HEK293T (cell line): Measurements from ENCODE around the gene PITPNC1.

Experiments
- CTCF ChIA-PET: fragments of 350-600 bp; formaldehyde crosslinking; extraction: SDS; loops from one replicate; lab custom pipeline; 2021; ENCODE audit warnings: antibody characterized with exemption, inconsistent platforms; lab: Yijun Ruan, JAX
- POLR2A ChIA-PET: fragments of 350-600 bp; formaldehyde crosslinking; extraction: SDS; loops from one replicate; lab custom pipeline; 2020; ENCODE audit warnings: antibody characterized with exemption, inconsistent platforms; lab: Yijun Ruan, JAX
- DNase-seq: peaks from one replicate; pipeline ENCODE4 v3.0.0; 2012; ENCODE audit warnings: mixed read lengths; ENCODE audit errors: extremely low spot score
- ARNT ChIP-seq: fragments of 450-650 bp; IDR thresholded peaks from 2 replicates; pipeline ENCODE4 v1.6.1; 2017; ENCODE audit warnings: mild to moderate bottlenecking
- BHLHE40 ChIP-seq: fragments of 450-650 bp; IDR thresholded peaks from 2 replicates; pipeline ENCODE4 v1.6.1; 2016; ENCODE audit warnings: mild to moderate bottlenecking, moderate library complexity, borderline replicate concordance
- CTBP1 ChIP-seq: fragments of 450-650 bp; IDR thresholded peaks from 2 replicates; pipeline ENCODE4 v1.6.1; 2016; ENCODE audit warnings: borderline replicate concordance
- ELF4 ChIP-seq: fragments of 450-650 bp; IDR thresholded peaks from 2 replicates; pipeline ENCODE4 v1.6.1; 2017; ENCODE audit warnings: antibody characterized with exemption
- FOXA1 ChIP-seq: fragments of 450-650 bp; IDR thresholded peaks from 2 replicates; pipeline ENCODE4 v1.6.1; 2016; ENCODE audit warnings: mild to moderate bottlenecking
- FOXK2 ChIP-seq: fragments of 450-650 bp; IDR thresholded peaks from 2 replicates; pipeline ENCODE4 v1.6.1; 2016; ENCODE audit warnings: mild to moderate bottlenecking
- FOXM1 ChIP-seq: fragments of 450-650 bp; IDR thresholded peaks from 2 replicates; pipeline ENCODE4 v1.6.1; 2017; ENCODE audit warnings: mild to moderate bottlenecking, borderline replicate concordance
- HDGF ChIP-seq: fragments of 450-650 bp; IDR thresholded peaks from 2 replicates; pipeline ENCODE4 v1.6.1; 2017; ENCODE audit warnings: antibody characterized with exemption, borderline replicate concordance
- L3MBTL2 ChIP-seq: fragments of 450-650 bp; conservative IDR thresholded peaks from 2 replicates; pipeline ENCODE4 v1.6.1; 2016; ENCODE audit warnings: mild to moderate bottlenecking
- LEF1 ChIP-seq: fragments of 450-650 bp; IDR thresholded peaks from 2 replicates; pipeline ENCODE4 v1.6.1; 2017; ENCODE audit warnings: mild to moderate bottlenecking, borderline replicate concordance
- NFRKB ChIP-seq: fragments of 450-650 bp; IDR thresholded peaks from 2 replicates; pipeline ENCODE4 v1.6.1; 2016; ENCODE audit warnings: mild to moderate bottlenecking, moderate library complexity
- SP1 ChIP-seq: fragments of 450-650 bp; IDR thresholded peaks from 2 replicates; pipeline ENCODE4 v1.6.1; 2017
- SUZ12 ChIP-seq: fragments of 450-650 bp; IDR thresholded peaks from 2 replicates; pipeline ENCODE4 v1.6.1; 2016; ENCODE audit warnings: mild to moderate bottlenecking
- TARDBP ChIP-seq: fragments of 450-650 bp; IDR thresholded peaks from 2 replicates; pipeline ENCODE4 v1.6.1; 2016
- ZNF384 ChIP-seq: fragments of 450-650 bp; IDR thresholded peaks from 2 replicates; pipeline ENCODE4 v1.6.1; 2016
- TF ChIP-seq, protein P1 (sequence below): fragments of 450-650 bp; IDR thresholded peaks from 2 replicates; pipeline ENCODE4 v1.6.1; 2016

PITPNC1 gene

DNA sequence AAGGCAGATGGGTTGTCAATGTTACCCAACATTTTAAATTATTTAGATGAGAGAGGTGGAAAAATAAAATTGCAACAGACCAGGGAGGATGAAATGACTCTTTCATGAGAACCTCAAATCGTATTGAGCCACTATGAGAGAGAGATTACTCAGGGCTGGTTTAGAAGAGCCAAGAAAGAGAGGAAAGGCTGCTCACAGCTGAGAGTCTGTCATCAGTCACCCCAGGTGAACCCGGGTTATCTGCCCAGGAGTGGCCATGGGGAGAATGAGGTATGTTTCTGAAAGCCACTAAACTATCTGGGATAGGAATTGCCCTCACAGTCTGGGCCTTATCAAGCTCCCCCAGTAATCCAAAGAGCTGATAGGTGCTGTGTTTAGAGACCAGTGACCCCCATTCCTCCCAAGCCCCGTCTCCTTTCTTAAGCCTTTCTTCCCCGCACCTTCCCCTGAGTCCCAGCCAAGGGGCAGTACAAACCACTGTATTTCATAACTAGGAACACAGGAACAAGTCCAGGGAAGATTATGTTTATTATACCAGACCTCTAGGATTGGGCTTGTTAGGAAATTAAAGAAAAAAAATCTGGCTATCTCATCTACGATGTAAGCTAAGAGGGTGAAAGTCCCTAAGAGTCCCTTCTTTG lies 181.8 kb downstream of the PITPNC1 start:
- DNase-seq: no peak
- TF ChIP-seq SUZ12 (no peak), NFRKB (no peak), L3MBTL2 (no peak), FOXK2 (no peak), CTBP1 (no peak), SP1 (no peak), ELF4 (no peak)
- TF ChIP-seq, protein P1, sequence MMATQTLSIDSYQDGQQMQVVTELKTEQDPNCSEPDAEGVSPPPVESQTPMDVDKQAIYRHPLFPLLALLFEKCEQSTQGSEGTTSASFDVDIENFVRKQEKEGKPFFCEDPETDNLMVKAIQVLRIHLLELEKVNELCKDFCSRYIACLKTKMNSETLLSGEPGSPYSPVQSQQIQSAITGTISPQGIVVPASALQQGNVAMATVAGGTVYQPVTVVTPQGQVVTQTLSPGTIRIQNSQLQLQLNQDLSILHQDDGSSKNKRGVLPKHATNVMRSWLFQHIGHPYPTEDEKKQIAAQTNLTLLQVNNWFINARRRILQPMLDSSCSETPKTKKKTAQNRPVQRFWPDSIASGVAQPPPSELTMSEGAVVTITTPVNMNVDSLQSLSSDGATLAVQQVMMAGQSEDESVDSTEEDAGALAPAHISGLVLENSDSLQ: no peak
- ChIA-PET CTCF (interaction anchor here (0.7 to 1.0 kb wide), 2 partner anchors 11 to 32 kb away, joined by 3 read pairs; no protein-coding TSS in a partner anchor), POLR2A (interaction anchor here (1.4 kb wide), 1 partner anchor 180 kb away, joined by 5 read pairs; no protein-coding TSS in a partner anchor)

DNA sequence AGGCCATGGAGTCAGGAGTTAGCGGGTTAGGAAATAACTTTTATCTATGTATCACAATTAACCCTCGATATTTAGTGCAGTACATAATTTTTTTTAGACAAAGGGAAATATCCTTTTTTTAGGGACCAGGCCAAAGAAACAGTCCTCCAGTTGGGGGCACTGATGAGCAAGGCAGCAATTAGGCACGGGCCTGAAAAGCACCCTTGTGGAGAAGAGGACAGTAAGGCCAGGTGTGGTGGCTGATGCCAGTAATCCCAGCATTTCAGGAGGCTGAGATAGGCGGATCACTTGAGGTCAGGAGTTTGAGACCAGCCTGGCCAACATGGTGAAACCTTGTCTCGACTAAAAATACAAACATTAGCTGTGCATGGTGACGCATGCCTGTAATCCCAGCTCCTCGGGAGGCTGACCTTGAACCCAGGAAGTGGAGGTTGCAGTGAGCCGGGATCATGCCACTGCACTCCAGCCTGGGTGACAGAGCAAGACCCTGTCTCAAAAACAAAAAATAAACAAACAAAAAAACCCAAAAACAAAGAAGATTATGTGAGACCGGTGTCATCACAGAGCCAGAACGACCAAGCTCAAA lies 182.4 kb downstream of the PITPNC1 start:
- TF ChIP-seq ELF4: no peak
- no peak for TF ChIP-seq ARNT
- TF ChIP-seq L3MBTL2: no peak
- TF ChIP-seq FOXM1: no peak
- TF ChIP-seq SUZ12: no peak
- CTCF ChIA-PET: interaction anchor here (0.7 to 1.0 kb wide), 3 partner anchors 11 to 46 kb away, joined by 3 read pairs; no protein-coding TSS in a partner anchor
- no peak for DNase-seq
- POLR2A ChIA-PET: interaction anchor here (1.4 kb wide), 1 partner anchor 181 kb away, joined by 5 read pairs; no protein-coding TSS in a partner anchor

GRCh38 chr17:67562005-67562404 lies 184.9 kb downstream of the PITPNC1 start:
- POLR2A ChIA-PET: no interaction called here
- CTCF ChIA-PET: no interaction called here
- TF ChIP-seq ARNT (no peak), CTBP1 (no peak), SP1 (no peak), SUZ12 (no peak), ZNF384 (no peak), BHLHE40 (no peak), FOXM1 (no peak)
- TF ChIP-seq, protein P1: no peak
- DNase-seq: no peak

- CTCF ChIA-PET: no interaction called here
- no peak for DNase-seq
- POLR2A ChIA-PET: no interaction called here
Measured at GRCh38 chr17:67563692-67564228, 186.7 kb downstream of the PITPNC1 start.

GRCh38 chr17:67565068-67565467 lies 188.0 kb downstream of the PITPNC1 start:
- ChIA-PET POLR2A (no interaction called here), CTCF (no interaction called here)
- TF ChIP-seq L3MBTL2: no peak
- no peak for TF ChIP-seq ARNT
- no peak for TF ChIP-seq BHLHE40
- no peak for TF ChIP-seq TARDBP
- TF ChIP-seq, protein P1: no peak
- TF ChIP-seq CTBP1: no peak
- no peak for TF ChIP-seq SP1
- no peak for TF ChIP-seq LEF1
- TF ChIP-seq FOXK2: no peak
- no peak for TF ChIP-seq NFRKB
- TF ChIP-seq SUZ12: no peak

More at GRCh38 chr17:67563692-67564228, 186.7 kb downstream of the PITPNC1 start:
- no peak for TF ChIP-seq NFRKB
- TF ChIP-seq, protein P1: no peak
- no peak for TF ChIP-seq SP1
- no peak for TF ChIP-seq L3MBTL2
- no peak for TF ChIP-seq FOXM1
- TF ChIP-seq SUZ12: no peak
- no peak for TF ChIP-seq ZNF384
- TF ChIP-seq BHLHE40: no peak
- no peak for TF ChIP-seq FOXK2
- no peak for TF ChIP-seq ARNT
- no peak for TF ChIP-seq TARDBP
- no peak for TF ChIP-seq CTBP1
- TF ChIP-seq FOXA1: no peak
- no peak for TF ChIP-seq ELF4
- no peak for TF ChIP-seq LEF1
- no peak for TF ChIP-seq HDGF

DNA sequence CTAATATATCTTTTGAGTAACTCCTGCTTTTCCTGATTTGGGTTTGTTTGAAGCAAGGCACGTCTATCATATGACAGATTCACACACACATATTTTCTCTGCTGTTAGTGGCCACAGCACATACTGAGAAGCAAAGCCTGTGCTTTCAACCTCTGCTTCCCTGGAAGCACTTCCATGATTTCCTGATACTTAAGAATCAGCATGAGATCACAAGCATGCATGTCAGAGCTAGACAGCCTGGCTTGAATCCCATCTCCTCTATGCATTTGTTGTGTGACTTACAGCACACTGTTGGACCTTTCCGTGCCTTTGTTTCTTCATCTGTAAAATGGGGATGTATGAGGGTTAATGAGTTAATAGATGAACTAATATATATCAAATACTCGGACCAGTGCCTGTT lies 189.6 kb downstream of the PITPNC1 start:
- TF ChIP-seq ELF4 (no peak), ZNF384 (no peak), ARNT (no peak), SP1 (no peak), LEF1 (no peak), FOXK2 (no peak), FOXM1 (no peak), SUZ12 (no peak), BHLHE40 (no peak), CTBP1 (no peak), FOXA1 (no peak), TARDBP (no peak)
- TF ChIP-seq, protein P1: no peak
- DNase-seq: no peak
- ChIA-PET CTCF (no interaction called here), POLR2A (no interaction called here)

More at GRCh38 chr17:67565068-67565467, 188.0 kb downstream of the PITPNC1 start:
- no peak for DNase-seq
